NCI-H2171 treated with DMSO at 0.1 percent for 48 hours (cell line): ENCODE measurements around the gene C6orf47.

Experiments used
- DNase-seq: peaks from one replicate; lab custom pipeline; 2025; lab: John Stamatoyannopoulos, UW

Gene C6orf47

GRCh38 chr6:31614684-31615578 lies 45.6 kb downstream of the C6orf47 start, which contains the start of gene AIF1:
TSS of gene AIF1 (plus strand) at chr6:31615234. CDS start at chr6:31615330, 96 bp downstream.
- no peak for DNase-seq

- no peak for DNase-seq
Observed at GRCh38 chr6:31614075-31614619, 46.4 kb downstream of the C6orf47 start.

- no peak for DNase-seq
Observed at GRCh38 chr6:31610968-31611367, 49.6 kb downstream of the C6orf47 start.

GRCh38 chr6:31609519-31610406 lies 50.8 kb downstream of the C6orf47 start:
- peak; percentile 21 for DNase-seq
